Calu3 (cell line): ENCODE data around the gene GOLGA8S. TPM values are rescaled to one million over a fixed set of nuclear protein-coding genes. Genes with fewer than 3 reads are reported as not detected.
"Not testable (repeated sequence)": the region's sequence is repeated elsewhere in the genome, so short reads cannot be mapped to it uniquely, and the experiment has no call there.

ENCODE experiments used
- BruUV-seq: library from RNA; stranded (reverse); fragments of 400-500 nt; replicated peaks from 2 replicates; lab custom pipeline; 2021; lab: Mats Ljungman, UMichigan
- CTCF ChIA-PET: fragments of 300-600 bp; sonication (Branson Sonifier 250); formaldehyde crosslinking; loops from one replicate; lab custom pipeline; 2022; ENCODE audit warnings: antibody characterized with exemption; lab: Charles Lee
- DNase-seq: peaks from one replicate; pipeline ENCODE4 v3.0.0; 2022
- H3K27ac Mint-ChIP-seq: one replicate; pipeline ENCODE4 v1.8.0; 2022; ENCODE audit warnings: mixed read lengths; ENCODE audit not compliant: unreplicated experiment
- H3K27me3 Mint-ChIP-seq: one replicate; pipeline ENCODE4 v1.8.0; 2022; ENCODE audit warnings: mixed read lengths; ENCODE audit not compliant: unreplicated experiment
- H3K36me3 Mint-ChIP-seq: one replicate; pipeline ENCODE4 v1.8.0; 2022; ENCODE audit warnings: mild to moderate bottlenecking, moderate library complexity, mixed read lengths; ENCODE audit not compliant: insufficient read depth, unreplicated experiment
- H3K4me1 Mint-ChIP-seq: one replicate; pipeline ENCODE4 v1.8.0; 2022; ENCODE audit warnings: mild to moderate bottlenecking, low read depth, mixed read lengths; ENCODE audit not compliant: unreplicated experiment
- H3K4me3 Mint-ChIP-seq: one replicate; pipeline ENCODE4 v1.8.0; 2022; ENCODE audit warnings: mild to moderate bottlenecking, low read depth, moderate library complexity, mixed read lengths; ENCODE audit not compliant: unreplicated experiment
- H3K9me3 Mint-ChIP-seq: one replicate; pipeline ENCODE4 v1.8.0; 2022; ENCODE audit warnings: low read depth, mixed read lengths; ENCODE audit not compliant: unreplicated experiment
- intact Hi-C: fragments of 100-400 bp; cut with micrococcal nuclease; formaldehyde crosslinking; loops from one replicate; pipeline ENCODE4 v1.10.0; 2022; ENCODE audit not compliant: unreplicated experiment
- total RNA-seq: library from RNA; stranded (reverse); gene quantifications from 2 replicates; pipeline ENCODE4 v1.2.3, GENCODE V29; 2022
- TF ChIP-seq, protein P1 (sequence below): fragments of 200-600 bp; IDR thresholded peaks from one replicate; pipeline ENCODE4 v1.8.0; 2022; ENCODE audit warnings: antibody characterized with exemption; ENCODE audit not compliant: unreplicated experiment

Gene GOLGA8S
- total RNA-seq, 1 experiment from 2014 or later, result 0.09 TPM

- DNase-seq, CTCF ChIA-PET, H3K36me3 Mint-ChIP-seq, H3K4me1 Mint-ChIP-seq, H3K9me3 Mint-ChIP-seq, BruUV-seq, H3K27ac Mint-ChIP-seq, intact Hi-C loops, H3K27me3 Mint-ChIP-seq, H3K4me3 Mint-ChIP-seq: not testable (repeated sequence)
Observed at GRCh38 chr15:23381192-23381591, 26.6 kb downstream of the GOLGA8S start.

DNA sequence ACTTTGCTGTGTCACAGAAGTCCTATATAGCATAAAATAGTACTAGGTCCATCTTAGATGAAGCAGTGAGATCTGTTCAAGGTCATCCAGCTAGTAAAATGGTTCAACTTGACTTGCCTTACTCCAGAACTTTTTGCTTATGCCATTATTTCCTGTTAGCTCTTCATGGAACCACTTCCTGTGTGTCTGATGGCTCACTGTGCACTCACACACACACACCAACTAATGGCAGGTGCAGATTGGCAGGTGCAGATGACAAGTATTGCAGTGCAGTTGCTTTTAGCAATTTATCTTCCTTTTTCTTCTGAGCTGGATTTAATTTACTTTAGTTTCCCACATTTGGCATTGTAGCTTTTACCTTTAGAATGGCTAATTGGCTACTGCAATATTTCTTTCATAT is 29.8 kb downstream of the GOLGA8S start:
- BruUV-seq, result no TSS peak
- no peak for DNase-seq
- H3K36me3 Mint-ChIP-seq, result no peaks in the 10 kb centered on the region
- H3K4me3 Mint-ChIP-seq, result no peak overlapping the region
- no peaks in the 10 kb centered on the region for H3K9me3 Mint-ChIP-seq
- no peak overlapping the region for H3K27ac Mint-ChIP-seq
- TF ChIP-seq, protein P1, sequence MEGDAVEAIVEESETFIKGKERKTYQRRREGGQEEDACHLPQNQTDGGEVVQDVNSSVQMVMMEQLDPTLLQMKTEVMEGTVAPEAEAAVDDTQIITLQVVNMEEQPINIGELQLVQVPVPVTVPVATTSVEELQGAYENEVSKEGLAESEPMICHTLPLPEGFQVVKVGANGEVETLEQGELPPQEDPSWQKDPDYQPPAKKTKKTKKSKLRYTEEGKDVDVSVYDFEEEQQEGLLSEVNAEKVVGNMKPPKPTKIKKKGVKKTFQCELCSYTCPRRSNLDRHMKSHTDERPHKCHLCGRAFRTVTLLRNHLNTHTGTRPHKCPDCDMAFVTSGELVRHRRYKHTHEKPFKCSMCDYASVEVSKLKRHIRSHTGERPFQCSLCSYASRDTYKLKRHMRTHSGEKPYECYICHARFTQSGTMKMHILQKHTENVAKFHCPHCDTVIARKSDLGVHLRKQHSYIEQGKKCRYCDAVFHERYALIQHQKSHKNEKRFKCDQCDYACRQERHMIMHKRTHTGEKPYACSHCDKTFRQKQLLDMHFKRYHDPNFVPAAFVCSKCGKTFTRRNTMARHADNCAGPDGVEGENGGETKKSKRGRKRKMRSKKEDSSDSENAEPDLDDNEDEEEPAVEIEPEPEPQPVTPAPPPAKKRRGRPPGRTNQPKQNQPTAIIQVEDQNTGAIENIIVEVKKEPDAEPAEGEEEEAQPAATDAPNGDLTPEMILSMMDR, result no peak
- no peaks in the 10 kb centered on the region for H3K4me1 Mint-ChIP-seq
- no peaks in the 10 kb centered on the region for H3K27me3 Mint-ChIP-seq
- CTCF ChIA-PET, result no interaction called here
- intact Hi-C loops, result no loop called here

DNA sequence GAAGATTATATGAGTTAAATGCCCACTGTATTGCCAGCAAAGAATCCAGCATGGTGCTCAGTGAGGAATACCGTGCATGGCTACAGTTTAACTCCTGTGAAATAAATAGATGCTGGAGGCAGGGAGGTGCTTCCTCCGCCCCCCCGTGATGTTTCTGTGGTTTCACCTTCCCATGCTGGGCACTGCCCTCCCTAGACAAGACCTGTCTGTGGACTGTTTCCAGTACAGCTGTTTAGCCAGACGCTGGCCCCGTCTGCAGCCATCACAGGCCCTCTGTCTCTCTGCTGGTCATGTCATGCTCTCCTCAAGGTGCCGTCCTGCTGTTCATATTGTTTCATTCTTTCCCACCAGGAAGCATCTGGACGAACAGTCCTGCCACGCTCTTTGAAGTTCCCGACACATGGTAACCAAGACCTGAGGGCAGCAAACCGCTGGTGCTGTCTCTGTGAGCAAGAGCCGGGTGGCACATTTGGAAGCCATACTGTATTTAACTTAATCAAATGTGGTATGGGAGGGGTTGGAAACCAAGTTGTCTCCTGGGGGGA is 31.4 kb downstream of the GOLGA8S start:
- Mint-ChIP-seq H3K4me3 (no peak overlapping the region), H3K27me3 (no peaks in the 10 kb centered on the region), H3K9me3 (no peaks in the 10 kb centered on the region), H3K36me3 (no peaks in the 10 kb centered on the region), H3K27ac (no peak overlapping the region), H3K4me1 (no peaks in the 10 kb centered on the region)
- intact Hi-C loops, result no loop called here
- TF ChIP-seq, protein P1, result no peak
- CTCF ChIA-PET, result no interaction called here
- DNase-seq, result no peak
- no TSS peak for BruUV-seq

DNA sequence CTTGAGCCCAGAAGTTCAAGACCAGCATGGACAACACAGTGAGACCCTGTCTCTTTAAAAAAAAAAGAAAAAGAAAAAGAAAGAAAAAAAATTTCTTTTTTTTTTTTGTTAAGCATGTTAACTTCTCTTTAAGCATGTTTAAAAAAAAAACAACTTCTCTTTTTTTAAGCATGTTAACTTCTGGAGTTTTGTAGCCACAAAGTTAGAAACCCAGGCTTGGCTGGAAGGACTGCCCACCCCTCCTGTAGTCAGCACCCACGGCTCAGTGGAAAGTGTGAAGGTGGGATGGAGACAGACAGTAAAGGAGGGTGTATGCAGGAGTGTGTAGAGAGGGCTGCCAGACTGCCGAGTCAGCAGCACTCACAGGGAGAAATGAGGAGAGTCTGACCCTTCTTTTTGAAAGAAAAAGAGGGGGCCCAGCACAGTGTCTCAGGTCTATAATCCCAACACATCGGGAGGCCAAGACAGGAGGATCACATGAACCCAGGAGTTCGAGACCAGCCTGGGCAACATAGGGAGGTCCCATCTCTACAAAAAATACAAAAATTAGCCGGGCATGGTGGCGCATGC is 33.2 kb downstream of the GOLGA8S start:
- H3K4me1 Mint-ChIP-seq, result no peaks in the 10 kb centered on the region
- CTCF ChIA-PET, result no interaction called here
- H3K27me3 Mint-ChIP-seq, result no peaks in the 10 kb centered on the region
- no peaks in the 10 kb centered on the region for H3K36me3 Mint-ChIP-seq
- no TSS peak for BruUV-seq
- H3K4me3 Mint-ChIP-seq, result no peak overlapping the region
- intact Hi-C loops, result no loop called here
- TF ChIP-seq, protein P1, result no peak
- H3K9me3 Mint-ChIP-seq, result no peaks in the 10 kb centered on the region
- H3K27ac Mint-ChIP-seq, result no peak overlapping the region
- no peak for DNase-seq

DNA sequence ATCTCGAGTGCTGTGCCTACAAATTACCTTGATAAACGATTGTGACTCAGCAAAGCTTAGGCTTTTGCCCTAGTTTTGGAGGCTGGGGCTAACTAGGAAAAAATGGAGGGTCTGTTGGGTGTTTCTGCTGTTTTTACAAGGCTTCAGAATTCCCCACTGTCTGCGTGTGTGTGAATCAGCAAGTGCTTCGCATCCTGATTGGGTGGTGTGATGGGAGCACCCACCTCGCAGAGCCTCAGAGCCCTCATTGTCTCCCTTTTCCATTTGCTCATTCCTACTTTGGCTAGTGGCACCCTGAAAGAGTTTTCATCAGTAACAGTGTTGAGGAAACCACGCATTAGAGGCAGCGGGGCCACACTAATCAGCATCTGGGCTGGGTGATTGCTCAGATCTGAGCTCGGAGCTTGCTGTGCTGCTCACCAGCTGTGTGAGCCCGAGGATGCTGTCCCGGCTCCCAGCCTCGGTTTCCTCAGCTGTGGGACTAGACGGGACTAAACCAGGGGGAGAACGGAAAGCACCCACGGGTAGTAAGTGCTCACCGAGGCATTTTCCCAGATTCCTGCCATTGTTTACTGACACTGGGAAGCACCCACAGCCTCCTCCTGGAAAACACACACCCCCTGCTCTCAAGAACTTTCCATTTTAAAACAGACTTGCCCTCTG is 40.6 kb downstream of the GOLGA8S start:
- no peaks in the 10 kb centered on the region for H3K9me3 Mint-ChIP-seq
- no peak for DNase-seq

More for the DNA sequence above, 40.6 kb downstream of the GOLGA8S start:
- intact Hi-C loops, result no loop called here
- no TSS peak for BruUV-seq
- Mint-ChIP-seq H3K36me3 (no peaks in the 10 kb centered on the region), H3K4me1 (no peaks in the 10 kb centered on the region), H3K27me3 (no peaks in the 10 kb centered on the region), H3K4me3 (no peak overlapping the region), H3K27ac (no peak overlapping the region)
- CTCF ChIA-PET, result no interaction called here
- TF ChIP-seq, protein P1, result no peak
